K562 (cell line): ENCODE measurements around the gene S100G. TPM values are rescaled to one million over a fixed set of nuclear protein-coding genes. Genes with fewer than 3 reads are reported as not detected.

Source experiments
- HNRNPL ChIP-seq: fragments of 200-400 bp; formaldehyde crosslinking; IDR thresholded peaks from 2 replicates; pipeline ENCODE4 v1.6.1; 2017; ENCODE audit warnings: low read depth, mild to moderate bottlenecking, low read length
- MYNN ChIP-seq, 2 experiments: sonication (generic); formaldehyde crosslinking in 1 of 2; IDR thresholded peaks; 2 replicates each; pipeline versions ENCODE4 v1.5.0 to v1.6.1; 2016 to 2020; ENCODE audit warnings: antibody characterized with exemption in 1 of 2, missing genetic modification reagents in 1 of 2
- RBM14 ChIP-seq: fragments of 200-400 bp; formaldehyde crosslinking; IDR thresholded peaks from 2 replicates; pipeline ENCODE4 v1.6.1; 2018; ENCODE audit warnings: low read depth, mild to moderate bottlenecking, low read length, moderate library complexity, borderline replicate concordance; ENCODE audit not compliant: insufficient read depth
- XRCC5 ChIP-seq: fragments of 200-400 bp; formaldehyde crosslinking; IDR thresholded peaks from 2 replicates; pipeline ENCODE4 v1.6.1; 2017; ENCODE audit warnings: low read depth, mild to moderate bottlenecking, low read length
- YBX1 ChIP-seq: fragments of 450-650 bp; IDR thresholded peaks from 2 replicates; pipeline ENCODE4 v1.7.1; 2016; ENCODE audit warnings: mild to moderate bottlenecking
- ZBTB8A ChIP-seq: fragments of 450-650 bp; IDR thresholded peaks from 2 replicates; pipeline ENCODE4 v1.6.1; 2018; ENCODE audit warnings: mild to moderate bottlenecking, moderate library complexity; ENCODE audit not compliant: partially characterized antibody
- polyA plus RNA-seq, 8 experiments: library from polyadenylated mRNA; depleted of rRNA in 4 of 8; stranded (reverse) in 5 of 8; unstranded in 3 of 8; fragments of >200 nt; fragmentation: Nextera tagmentation in 2 of 8; fragmentation: Illumina TruSeq in 1 of 8; extraction: Ambion mirVana in 2 of 8; extraction: Trizol in 1 of 8; gene quantifications; 2 replicates each; pipeline versions ENCODE4 v1.2.1 to v1.2.3, GENCODE V29; 2011 to 2014; ENCODE audit warnings: inconsistent platforms in 1 of 8, missing spikeins in 1 of 8
- total RNA-seq, 7 experiments: library from RNA; depleted of rRNA in 6 of 7; stranded (reverse); fragments of >200 nt in 6 of 7; fragmentation: Illumina TruSeq in 2 of 7; extraction: Trizol in 2 of 7; gene quantifications; 2 replicates each; pipeline versions ENCODE4 v1.2.1 to v1.2.3, GENCODE V29; 2011 to 2021; ENCODE audit warnings: low replicate concordance in 1 of 7
- TF ChIP-seq, protein P1 (sequence below): fragments of 450-650 bp; conservative IDR thresholded peaks from 2 replicates; pipeline ENCODE4 v1.6.1; 2016; ENCODE audit warnings: missing genetic modification characterization, low read depth, mild to moderate bottlenecking, missing compliant biosample characterization, moderate library complexity
- TF ChIP-seq, protein P2 (sequence below): sonication (generic); formaldehyde crosslinking; IDR thresholded peaks from 2 replicates; pipeline ENCODE4 v1.4.0; 2020; ENCODE audit warnings: mild to moderate bottlenecking, missing genetic modification reagents
- TF ChIP-seq, protein P3 (sequence below): sonication (generic); formaldehyde crosslinking; IDR thresholded peaks from 2 replicates; pipeline ENCODE4 v1.8.0; 2022; ENCODE audit warnings: mild to moderate bottlenecking, missing genetic modification reagents, borderline replicate concordance
- TF ChIP-seq, protein P4 (sequence below): sonication (generic); formaldehyde crosslinking; IDR thresholded peaks from 2 replicates; pipeline ENCODE4 v1.8.0; 2022; ENCODE audit warnings: missing genetic modification reagents, mild to moderate bottlenecking, borderline replicate concordance
- TF ChIP-seq, protein P5 (sequence below): fragments of 250-450 bp; sonication (Bioruptor Pico); IDR thresholded peaks from 2 replicates; pipeline ENCODE4 v1.5.0; 2021; ENCODE audit warnings: mild to moderate bottlenecking, borderline replicate concordance

Gene S100G
- total and polyA plus RNA-seq, 9 of the 15 experiments (the other 6 are each of a cell fraction or from before 2014, with no cell fraction given), result not detected

DNA sequence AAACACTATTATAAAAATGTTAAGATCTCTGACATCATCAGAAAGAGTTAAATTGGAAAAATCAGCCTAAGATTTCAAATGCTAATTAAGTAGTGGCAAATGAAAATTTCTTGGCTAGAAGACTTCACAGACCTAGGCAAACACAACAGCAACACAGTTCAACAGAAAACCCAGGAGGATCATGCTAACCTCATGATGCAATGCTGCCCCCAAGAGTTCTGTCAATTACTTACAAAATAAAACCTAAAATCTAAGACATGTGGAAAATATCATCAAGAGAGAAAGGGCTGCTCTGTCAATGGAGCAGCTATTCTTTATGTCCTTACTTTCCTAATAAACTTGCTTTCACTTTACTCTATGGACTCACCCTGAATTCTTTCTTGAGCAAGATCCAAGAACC, 21.0 kb downstream of the S100G start (continued):
- TF ChIP-seq MYNN (IDR thresholded peaks at IDR 0.05), result no peak
- no peak for TF ChIP-seq MYNN (CRISPR knock-in tag; IDR thresholded peaks at IDR 0.05)
- TF ChIP-seq RBM14, result no peak
- TF ChIP-seq, protein P1, sequence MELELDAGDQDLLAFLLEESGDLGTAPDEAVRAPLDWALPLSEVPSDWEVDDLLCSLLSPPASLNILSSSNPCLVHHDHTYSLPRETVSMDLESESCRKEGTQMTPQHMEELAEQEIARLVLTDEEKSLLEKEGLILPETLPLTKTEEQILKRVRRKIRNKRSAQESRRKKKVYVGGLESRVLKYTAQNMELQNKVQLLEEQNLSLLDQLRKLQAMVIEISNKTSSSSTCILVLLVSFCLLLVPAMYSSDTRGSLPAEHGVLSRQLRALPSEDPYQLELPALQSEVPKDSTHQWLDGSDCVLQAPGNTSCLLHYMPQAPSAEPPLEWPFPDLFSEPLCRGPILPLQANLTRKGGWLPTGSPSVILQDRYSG (tag), result no peak
- no peak for TF ChIP-seq ZBTB8A
- TF ChIP-seq, protein P2, sequence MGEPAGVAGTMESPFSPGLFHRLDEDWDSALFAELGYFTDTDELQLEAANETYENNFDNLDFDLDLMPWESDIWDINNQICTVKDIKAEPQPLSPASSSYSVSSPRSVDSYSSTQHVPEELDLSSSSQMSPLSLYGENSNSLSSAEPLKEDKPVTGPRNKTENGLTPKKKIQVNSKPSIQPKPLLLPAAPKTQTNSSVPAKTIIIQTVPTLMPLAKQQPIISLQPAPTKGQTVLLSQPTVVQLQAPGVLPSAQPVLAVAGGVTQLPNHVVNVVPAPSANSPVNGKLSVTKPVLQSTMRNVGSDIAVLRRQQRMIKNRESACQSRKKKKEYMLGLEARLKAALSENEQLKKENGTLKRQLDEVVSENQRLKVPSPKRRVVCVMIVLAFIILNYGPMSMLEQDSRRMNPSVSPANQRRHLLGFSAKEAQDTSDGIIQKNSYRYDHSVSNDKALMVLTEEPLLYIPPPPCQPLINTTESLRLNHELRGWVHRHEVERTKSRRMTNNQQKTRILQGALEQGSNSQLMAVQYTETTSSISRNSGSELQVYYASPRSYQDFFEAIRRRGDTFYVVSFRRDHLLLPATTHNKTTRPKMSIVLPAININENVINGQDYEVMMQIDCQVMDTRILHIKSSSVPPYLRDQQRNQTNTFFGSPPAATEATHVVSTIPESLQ (CRISPR knock-in tag), result no peak
- no peak for TF ChIP-seq XRCC5
- no peak for TF ChIP-seq YBX1
- TF ChIP-seq, protein P3, sequence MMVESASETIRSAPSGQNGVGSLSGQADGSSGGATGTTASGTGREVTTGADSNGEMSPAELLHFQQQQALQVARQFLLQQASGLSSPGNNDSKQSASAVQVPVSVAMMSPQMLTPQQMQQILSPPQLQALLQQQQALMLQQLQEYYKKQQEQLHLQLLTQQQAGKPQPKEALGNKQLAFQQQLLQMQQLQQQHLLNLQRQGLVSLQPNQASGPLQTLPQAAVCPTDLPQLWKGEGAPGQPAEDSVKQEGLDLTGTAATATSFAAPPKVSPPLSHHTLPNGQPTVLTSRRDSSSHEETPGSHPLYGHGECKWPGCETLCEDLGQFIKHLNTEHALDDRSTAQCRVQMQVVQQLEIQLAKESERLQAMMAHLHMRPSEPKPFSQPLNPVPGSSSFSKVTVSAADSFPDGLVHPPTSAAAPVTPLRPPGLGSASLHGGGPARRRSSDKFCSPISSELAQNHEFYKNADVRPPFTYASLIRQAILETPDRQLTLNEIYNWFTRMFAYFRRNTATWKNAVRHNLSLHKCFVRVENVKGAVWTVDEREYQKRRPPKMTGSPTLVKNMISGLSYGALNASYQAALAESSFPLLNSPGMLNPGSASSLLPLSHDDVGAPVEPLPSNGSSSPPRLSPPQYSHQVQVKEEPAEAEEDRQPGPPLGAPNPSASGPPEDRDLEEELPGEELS (CRISPR knock-in tag), result no peak
- TF ChIP-seq, protein P4, sequence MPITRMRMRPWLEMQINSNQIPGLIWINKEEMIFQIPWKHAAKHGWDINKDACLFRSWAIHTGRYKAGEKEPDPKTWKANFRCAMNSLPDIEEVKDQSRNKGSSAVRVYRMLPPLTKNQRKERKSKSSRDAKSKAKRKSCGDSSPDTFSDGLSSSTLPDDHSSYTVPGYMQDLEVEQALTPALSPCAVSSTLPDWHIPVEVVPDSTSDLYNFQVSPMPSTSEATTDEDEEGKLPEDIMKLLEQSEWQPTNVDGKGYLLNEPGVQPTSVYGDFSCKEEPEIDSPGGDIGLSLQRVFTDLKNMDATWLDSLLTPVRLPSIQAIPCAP (CRISPR knock-in tag), result no peak
- TF ChIP-seq, protein P5, sequence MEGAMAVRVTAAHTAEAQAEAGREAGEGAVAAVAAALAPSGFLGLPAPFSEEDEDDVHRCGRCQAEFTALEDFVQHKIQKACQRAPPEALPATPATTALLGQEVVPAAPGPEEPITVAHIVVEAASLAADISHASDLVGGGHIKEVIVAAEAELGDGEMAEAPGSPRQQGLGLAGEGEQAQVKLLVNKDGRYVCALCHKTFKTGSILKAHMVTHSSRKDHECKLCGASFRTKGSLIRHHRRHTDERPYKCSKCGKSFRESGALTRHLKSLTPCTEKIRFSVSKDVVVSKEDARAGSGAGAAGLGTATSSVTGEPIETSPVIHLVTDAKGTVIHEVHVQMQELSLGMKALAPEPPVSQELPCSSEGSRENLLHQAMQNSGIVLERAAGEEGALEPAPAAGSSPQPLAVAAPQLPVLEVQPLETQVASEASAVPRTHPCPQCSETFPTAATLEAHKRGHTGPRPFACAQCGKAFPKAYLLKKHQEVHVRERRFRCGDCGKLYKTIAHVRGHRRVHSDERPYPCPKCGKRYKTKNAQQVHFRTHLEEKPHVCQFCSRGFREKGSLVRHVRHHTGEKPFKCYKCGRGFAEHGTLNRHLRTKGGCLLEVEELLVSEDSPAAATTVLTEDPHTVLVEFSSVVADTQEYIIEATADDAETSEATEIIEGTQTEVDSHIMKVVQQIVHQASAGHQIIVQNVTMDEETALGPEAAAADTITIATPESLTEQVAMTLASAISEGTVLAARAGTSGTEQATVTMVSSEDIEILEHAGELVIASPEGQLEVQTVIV (CRISPR knock-in tag), result no peak
- TF ChIP-seq HNRNPL, result no peak
